HG02938 (cell line): ENCODE results near the gene LMAN2.
"Not testable (repeated sequence)": the region's sequence is repeated elsewhere in the genome, so short reads cannot be mapped to it uniquely, and the experiment has no call there.

ENCODE experiments used
- ATAC-seq: cut with Tn5 transposase; IDR thresholded peaks from one replicate; pipeline ENCODE4 v1.9.1; 2021; ENCODE audit warnings: mild to moderate bottlenecking, moderate library complexity; ENCODE audit not compliant: unreplicated experiment

The LMAN2 gene

DNA sequence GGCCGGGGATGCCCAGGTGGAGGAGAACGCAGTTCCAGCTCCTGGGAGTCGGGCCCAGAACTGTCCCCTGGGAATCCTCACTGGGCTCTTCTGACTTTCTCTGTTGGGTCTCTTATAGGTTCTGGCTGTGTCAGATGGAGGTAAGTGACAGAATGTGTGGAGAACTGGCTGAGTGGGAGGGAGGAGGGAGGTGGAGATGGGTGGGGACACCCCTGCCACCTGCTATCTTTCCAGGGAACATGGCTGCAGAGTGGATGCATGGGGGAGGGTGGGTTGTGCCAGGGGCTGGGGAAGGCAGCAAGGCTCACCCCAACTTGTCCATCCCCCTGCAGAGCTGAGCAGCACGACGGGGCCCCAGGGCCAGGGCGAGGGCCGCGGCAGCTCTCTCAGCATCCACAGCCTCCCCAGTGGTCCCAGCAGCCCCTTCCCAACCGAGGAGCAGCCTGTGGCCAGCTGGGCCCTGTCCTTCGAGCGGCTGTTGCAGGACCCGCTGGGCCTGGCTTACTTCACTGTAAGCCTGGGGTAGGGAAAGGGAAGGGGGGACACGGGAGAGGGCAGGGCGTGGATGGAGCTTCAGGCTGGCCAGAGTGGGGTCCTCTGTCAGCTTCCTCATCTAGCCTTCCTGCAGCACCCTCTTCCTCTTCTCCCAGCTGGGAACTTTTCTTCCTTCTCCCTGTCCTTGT is 14.5 kb upstream of the LMAN2 start:
- ATAC-seq: no peak

DNA sequence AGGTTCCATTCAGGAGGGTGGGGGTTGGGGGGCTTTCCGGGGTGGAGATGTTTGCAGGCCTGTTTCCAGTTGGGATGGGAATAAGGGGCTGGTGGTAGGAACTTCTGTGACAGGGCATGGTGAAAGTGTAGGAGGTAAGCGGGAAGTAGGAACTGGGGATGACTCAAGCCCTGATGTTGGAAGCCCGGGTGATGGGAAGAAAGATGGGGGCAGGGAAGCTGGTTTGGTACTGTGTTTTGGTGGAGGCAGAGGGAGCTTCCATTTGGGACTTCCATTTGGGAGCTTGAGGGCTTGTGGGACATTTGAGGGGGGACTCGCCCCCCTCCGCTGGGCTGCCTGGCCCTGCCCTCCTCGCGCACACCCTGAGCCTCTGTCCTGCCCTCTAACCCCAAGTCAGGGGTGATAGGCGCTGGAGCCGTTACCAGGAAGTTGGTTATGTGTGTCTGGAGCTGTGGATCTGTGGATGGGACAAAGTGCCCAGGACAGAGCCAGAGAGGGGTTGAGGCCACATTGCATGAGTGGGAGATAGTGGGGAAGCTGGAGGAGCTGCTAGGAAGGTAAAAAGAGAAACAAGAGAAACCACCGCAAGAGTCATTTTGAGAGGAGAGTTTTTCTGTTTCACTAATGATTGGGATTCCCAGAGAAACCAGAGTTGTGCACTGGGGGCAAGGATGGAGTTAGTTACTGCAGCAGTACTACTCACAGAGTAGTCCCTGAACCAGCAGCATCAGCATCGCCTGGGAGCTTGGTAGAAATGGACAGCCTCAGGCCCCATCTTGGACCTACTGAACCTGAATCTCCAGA is 12.9 kb upstream of the LMAN2 start:
- ATAC-seq: no peak

DNA sequence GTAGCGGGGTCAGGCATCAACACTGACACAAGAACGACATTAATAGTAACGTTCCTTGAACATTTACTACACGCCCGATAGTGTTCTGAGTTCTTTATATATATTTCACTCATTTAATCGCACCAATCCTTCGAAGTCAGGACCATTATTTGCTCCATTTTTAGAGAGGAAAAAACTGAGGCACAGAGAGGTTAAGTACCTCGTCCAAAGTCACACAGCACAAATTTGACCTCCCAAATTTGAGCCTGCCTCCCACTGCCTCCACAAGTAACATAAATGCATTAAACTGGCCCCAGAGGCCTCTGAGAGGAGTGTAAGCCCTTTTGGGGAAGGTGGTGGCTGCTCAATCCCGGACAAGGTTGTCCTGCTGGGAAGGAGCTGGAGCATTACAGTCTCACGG is 12.1 kb upstream of the LMAN2 start:
- ATAC-seq: no peak

DNA sequence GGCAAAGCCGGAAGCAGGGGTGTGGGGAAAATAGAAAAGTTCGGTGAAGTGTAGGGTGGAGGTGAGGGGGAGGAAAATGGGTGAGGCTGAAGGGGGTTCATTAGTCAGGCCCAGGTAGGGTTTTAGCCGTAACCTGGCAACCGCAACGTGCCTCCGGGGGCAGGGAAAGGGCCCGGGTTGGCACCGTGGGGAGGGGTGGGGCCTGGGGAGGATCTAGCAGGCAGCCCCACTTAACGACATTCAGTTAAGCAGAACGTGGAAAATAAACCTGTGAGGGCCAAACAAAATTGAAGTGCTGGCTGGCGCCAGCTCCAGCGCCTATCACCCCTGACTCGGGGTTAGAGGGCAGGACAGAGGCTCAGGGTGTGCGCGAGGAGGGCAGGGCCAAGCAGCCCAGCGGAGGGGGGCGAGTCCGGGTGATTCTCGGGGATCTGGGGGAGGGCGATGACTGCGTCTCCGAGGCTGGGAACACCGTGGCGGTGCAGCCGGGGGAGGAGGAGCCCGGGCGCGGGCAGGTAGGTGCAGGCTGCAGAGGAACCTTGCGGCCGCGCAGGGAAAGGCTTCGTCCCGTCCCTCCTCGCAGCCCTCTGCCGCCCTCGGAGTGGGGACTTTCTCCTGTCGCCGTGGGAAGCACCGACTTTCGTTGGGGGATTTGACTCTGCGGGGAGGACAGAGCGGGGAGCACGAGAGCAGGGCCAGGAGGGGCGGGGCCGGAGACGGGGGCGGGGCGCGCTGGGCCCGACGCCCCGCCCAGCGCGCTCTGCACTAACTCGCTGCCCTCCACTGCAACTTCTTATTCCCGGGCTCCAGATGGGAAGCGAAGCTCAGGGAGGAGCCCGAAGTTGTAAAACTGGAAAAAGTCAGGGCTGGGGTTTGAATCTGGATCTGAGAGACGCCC is 11.4 kb upstream of the LMAN2 start:
- ATAC-seq: no peak

DNA sequence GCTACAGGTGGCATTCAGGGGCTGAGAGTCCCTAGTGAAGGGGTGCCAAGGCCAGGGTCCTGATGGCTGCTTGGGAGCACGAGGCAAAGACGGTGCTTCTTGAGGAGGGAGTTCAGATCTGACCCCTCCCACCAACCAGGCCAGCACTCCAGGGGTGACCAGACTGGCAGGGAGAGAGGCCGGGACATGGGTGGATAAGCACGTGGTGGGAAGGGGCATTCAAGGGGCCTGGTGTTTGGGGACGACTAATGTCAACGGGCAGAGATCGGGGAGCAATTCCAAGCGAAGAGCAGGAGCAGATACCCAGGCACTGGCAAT is 10.8 kb upstream of the LMAN2 start:
- ATAC-seq: no peak

DNA sequence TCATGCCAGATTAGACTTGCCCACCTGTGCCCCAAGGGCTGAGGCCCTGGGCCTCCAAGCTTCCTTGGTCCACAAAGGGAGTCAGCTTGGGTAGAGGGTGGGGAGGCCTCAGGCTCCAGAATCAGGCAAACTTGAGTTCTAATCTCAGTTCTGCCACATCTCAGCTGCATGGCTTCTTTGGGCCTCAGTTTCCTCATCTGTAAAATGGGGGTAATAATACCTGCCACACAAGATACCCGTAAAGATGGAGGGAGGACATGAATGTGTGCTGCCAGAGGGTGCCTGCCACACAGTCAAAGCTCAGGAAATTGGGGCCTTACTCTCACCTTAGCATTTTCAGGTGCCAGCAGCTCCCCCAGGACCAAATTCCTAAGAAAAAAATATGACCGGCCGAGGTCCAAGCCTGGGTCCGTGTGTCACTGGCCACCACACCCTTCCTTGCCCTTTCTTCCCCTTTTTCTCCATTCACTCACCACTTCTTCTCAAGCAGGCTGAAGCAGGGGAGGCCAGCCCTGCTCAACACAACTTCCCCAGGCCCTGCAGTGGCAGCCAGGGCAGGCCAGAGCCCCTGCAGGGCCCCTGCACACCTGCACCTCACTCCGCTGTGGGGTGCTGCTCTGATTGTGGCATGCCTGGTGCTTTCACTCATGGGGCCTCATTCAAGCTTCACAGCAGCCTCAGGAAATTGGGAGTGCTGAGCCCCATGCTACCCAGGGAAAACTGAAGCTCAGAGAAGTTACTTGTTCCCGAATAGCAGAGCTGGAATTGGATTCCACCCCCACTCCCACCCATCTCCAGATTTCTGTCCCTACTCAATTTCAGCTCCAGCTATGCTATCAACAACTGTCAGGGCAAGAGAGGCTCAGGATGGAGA is 10.2 kb upstream of the LMAN2 start:
- no peak for ATAC-seq

DNA sequence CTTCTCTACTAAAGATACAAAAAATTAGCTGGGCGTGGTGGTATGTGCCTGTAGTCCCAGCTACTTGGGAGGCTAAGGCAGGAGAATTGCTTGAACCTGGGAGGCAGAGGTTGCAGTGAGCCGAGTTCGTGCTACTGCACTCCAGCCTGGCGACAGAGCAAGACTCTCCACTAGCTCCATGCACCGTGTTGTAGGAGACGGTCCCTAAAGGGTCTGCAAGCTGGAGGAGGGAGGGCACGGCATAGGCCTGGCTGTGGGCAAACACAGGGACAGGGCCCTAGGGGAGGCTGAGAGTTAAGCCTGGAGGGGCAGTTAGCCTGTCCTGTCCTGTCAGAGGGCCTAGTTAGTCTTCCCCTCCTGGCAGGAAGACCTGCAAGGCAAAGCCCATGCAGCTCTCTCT is 9.3 kb upstream of the LMAN2 start:
- ATAC-seq: not testable (repeated sequence)

DNA sequence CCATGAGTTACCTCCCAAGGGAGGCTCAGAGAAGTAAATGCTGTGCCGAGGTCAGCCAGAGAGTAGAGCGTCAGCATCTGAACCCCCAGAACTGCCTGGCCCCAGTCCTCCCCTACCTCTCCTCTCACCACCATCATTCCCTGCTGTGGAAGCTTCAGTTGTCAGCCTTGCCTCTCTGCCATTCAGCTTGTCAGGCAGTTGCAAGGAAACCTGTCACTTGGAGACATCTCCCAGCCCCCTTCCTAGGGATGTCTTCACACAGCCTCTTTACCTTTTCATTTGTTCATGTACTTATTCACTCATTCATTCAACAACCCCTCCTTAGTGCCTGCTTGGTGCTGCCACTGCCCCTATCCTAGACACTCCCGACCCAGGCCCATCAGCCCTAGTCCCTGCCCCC is 8.4 kb upstream of the LMAN2 start:
- ATAC-seq: no peak

DNA sequence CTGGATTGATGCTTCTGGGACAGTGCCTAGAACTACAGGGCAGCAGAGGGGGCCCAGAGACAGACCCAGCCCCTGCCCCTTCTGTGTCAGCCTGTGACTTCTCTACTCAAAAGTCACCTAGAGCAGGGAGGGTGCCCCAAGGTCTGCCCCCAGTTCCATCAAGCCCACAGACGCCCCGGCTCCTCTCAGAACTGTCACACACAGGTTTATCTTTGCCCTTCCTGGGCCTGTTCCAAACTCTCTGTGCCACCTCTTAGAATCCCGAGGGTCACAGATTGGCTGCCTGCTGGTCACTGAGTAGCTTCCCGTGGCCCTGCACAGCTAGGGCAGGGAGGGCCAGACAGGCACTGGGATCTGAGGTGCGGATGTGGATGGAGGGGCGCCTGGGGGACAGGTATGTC is 8.0 kb upstream of the LMAN2 start:
- no peak for ATAC-seq

DNA sequence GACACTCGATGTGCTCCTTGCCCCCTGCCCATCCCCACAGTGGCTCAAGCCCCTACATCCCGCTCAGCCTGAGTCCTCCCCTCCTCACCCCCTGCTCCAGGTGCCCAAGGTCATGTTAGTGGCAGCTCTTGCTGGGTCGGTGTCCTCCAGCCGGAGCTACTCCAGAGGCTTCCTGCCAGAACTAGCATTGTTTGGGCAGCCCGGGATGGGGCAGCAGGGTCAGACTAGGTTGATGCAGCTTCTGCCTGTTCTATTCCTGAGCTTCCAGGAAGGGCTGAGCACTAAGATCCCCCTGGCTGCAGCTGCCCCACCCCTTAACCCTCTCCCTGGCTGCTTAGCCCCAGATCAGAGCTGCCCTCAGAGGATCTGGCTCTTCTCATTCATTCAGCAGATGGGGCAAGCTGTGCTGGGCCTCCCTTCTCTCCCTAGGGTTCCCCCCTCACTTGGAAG is 6.9 kb upstream of the LMAN2 start:
- no peak for ATAC-seq

DNA sequence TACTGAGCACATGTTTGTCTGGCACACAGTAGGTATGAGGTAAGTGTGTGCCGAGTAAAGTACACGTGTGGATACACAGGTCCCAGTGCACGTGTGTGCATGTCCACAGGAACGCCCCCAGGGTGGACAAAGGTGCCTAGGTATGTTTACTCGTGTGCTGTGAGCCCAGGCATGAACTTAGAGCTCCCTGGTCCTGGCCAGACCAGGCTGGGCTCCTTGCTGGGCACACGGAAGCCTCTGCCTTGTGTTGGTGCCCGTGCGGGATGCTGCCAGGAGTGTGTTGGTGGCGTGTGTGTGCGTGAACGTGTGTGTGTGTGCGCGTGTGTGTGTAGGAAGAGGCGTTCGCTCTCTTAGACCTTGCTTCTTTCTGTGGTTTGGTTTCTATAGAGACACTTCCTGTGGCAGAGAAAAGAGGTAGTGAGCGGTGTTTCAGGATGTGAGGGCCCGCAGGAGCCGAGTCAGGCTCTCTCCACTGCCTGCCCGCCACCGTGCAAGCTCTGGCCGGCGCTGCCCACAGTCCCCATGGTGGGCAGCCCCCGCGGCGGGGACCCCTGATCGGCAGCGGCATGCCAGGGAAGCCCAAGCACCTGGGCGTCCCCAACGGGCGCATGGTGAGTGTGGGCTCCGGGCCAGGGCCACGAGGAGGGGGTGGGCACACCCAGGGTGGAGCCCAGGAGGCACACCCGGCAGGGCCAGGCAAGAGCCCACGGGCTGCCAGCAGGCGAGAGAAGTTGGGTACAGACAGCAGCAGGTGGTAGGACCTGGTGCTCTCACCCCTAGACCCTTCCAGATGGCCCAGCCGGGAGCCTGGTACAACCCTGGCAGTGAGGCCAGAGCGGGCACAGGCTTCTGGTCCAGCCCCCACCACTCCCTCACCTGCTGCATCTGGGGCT is 6.2 kb upstream of the LMAN2 start, which contains the start of gene RGS14:
Gene RGS14, plus strand, starts transcription at position 466 of the 893 bp plus-strand sequence. Its CDS starts 101 bp downstream, at position 567.
- ATAC-seq: peak; percentile 93

DNA sequence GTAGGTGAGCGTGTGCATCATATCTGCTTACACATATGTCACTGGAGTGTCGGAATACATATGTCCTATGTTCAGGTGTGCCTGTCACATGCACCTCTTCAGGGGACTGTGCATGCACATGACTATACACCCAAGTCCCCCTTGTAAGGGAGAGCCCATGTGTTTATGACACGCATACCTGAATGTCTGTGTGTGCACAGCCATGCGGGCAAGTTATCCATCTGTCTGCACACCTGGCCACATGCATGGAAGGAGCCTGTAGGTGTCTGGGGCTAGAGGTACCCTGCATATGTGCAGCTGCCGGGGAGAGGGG is 5.6 kb upstream of the LMAN2 start:
- ATAC-seq: no peak

DNA sequence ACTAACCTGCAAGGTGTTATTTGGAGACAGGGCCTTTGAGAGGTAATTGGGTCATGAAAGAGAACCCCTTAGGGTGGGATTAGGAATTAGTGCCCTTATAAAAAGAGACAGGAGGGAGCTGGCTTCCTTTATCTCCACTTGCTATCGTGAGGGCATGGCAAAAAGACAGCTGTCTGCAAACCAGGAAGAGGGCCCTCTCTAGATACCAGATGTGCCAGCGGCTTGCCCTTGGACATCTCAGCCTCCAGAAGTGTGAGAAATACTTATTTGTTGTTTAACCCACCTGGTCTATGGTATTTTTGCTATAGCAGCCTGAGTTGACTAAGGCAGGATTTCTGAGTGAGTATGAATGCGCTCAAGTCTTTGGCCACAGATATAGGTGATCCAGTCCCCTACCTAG is 5.3 kb upstream of the LMAN2 start:
- ATAC-seq: no peak

DNA sequence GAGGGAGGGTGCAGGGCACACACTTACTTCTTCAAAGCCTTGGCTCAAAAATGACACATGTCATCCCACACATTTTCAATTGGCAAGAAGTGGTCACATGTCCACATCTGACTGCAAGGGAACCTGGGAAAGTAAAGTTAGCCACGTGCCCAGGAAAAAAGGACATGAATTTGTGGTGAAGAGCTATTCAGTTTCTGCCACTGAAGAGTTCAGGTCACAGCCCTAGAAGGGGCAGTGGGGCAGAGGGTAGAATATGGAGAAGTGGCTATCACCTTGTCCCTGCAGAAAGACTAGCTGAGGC is 4.3 kb upstream of the LMAN2 start:
- ATAC-seq: no peak

DNA sequence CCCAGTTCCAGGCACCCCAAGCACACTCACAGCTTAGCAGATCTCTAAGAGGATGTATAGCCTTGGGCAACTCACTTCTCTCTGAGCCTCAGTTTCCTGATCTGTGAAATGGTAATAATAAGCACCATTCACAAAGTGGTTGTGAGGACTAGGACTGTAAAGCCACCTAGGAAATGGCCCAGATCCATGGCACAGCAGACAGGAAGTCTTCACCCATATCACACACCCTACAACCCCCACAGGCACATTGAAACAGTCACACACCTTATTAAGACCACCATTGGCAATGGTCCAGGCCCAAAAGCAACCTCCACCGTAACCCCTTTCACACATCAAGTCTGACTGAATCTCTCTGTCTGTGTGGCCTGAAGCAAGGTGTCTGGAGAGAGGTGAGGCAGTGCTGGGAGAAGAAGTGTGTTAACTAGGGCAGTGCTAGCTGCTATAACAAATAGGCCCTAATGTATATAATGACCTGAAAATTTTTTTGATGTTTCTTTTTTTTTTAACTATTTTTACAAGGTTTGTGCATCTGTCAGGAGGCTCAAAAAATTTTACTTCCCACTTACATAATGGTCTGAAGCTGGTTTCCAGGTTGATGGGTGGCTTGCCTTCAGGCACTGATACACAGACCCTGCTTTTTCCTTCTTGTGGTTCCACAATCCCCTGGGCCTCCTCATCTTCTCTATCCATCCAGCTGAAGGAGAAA is 3.8 kb upstream of the LMAN2 start:
- ATAC-seq: no peak

DNA sequence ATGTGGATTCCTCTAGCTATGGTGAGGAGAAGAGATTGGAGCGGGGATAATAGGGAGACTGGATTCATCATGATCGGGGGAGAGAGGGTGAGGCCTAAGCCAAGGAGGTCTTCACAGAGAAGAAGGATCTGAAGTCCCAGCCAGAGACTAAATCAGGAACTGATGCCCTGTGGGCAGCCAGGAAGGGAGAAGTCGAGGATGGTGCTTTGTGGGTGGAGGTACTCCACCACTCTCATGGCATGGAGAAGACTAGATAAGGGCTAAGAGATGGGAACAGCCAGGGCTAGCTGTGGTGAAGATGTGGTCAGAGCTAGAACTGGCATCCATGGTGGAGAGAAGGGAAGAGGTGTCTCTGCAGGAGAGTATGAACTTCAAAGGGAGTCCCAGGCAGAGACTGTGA is 3.2 kb upstream of the LMAN2 start:
- ATAC-seq: no peak

DNA sequence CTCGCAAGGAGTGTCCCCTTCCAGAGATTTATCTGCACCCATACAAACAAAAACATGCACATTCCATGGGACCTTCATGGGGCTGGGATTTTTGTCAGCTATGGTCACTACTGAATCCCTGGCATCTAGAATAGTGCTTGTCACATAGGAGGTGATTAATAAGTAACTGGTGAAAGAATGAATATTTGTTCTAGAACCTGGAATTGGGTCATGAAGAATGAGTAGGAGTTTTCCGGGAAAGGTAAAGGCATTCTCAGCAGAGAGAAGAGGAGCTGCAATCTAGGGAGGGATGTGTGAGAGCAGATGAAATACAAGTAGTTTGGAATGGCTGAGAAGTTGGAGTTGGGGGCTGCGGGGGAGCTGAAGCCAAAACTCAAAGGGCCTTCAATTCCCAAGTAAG is 2.8 kb upstream of the LMAN2 start:
- ATAC-seq: no peak

DNA sequence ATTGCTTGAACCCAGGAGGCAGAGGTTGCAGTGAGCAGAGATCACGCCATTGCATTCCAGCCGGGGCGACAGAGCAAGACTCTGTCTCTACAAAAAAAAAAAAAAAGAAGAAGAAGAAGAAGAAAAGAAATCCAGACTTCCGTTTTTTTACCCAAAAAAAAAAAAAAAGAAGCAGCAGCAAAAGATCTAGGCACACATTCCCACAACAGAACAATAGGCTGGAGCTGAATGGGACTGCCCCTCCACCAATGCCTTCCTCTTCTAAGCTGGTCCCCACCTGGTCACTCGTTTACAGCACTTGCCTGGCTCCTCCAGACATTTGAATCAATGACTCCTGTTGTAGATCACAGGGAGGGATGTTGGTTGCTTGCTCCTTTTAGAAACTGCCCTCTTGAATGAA is 1.6 kb upstream of the LMAN2 start:
- no peak for ATAC-seq

DNA sequence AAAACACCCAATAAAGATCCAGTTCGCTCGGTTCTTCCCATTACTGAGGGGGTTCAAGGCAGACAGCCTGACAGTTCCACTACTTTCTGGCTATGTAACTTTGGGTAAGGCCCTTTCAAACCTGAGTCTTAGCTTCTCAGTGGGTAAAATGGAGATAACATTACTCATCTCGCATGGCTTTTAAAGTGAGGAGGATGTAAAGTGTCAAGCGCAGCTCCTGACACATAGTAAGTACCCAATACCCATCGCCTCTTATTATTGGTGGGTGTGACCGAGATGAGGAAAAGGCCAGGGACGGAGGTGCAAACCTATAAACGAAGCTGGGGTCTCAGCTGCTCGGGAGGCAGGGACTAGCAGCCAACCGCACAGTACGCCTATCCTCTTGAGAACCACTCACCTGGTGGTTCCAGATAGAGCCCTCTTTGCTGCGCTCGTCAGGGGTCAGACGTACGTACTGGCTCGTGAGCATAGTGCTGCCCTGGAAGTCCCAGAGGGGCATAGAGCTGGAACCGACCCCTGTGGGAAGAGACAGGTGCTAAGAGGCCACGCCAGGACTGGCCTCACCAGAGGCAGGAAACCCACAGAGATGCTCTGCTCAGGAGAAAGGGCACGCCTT is 584 bp downstream of the LMAN2 start:
- ATAC-seq: no peak
